Measurements from ENCODE around the gene CTNND2.
"Not testable (repeated sequence)": the region's sequence is repeated elsewhere in the genome, so short reads cannot be mapped to it uniquely, and the experiment has no call there.

CTNND2 gene

GRCh38 chr5:11617080-11617479 lies 287.2 kb downstream of the CTNND2 start:
- Histone ChIP-seq H3K4ac (ENCODE audit: low read depth, low read length) (no peak overlapping the region), H3K18ac (ENCODE audit: low read length) (no peak overlapping the region), H3K79me2 (ENCODE audit: control insufficient read depth, insufficient read depth, low read length, poor library complexity) (no peaks in the 10 kb centered on the region), H3K4me2 (ENCODE audit: low read length) (no peak overlapping the region), H2BK12ac (ENCODE audit: low read length) (no peak overlapping the region), H3K27me3 (ENCODE audit: insufficient read depth, low read length) (no peaks in the 10 kb centered on the region), H3K9ac (ENCODE audit: low read length) (no peak overlapping the region), H4K12ac (ENCODE audit: low read depth, low read length) (no peak overlapping the region), H3K36me3 (ENCODE audit: control insufficient read depth in 1 of 2, insufficient read depth in 2 of 2, low read length in 2 of 2) (no peaks in the 10 kb centered on the region), H2AK5ac (ENCODE audit: low read length) (no peak overlapping the region), H3K23ac (ENCODE audit: low read length) (no peak overlapping the region), H2BK5ac (ENCODE audit: low read depth, low read length, poor library complexity) (no peak overlapping the region), H3K4me1 (ENCODE audit: control insufficient read depth in 1 of 2, insufficient read depth in 2 of 2, low read length in 2 of 2) (no peaks in the 10 kb centered on the region), H3K9me3 (ENCODE audit: insufficient read depth, low read depth, low read length) (no peaks in the 10 kb centered on the region), H3K4me3 (ENCODE audit: low read depth, low read length) (no peak overlapping the region), H2AFZ (ENCODE audit: insufficient read depth, low read length, poor library complexity) (no peak overlapping the region), H4K8ac (ENCODE audit: low read depth, low read length) (no peak overlapping the region), H4K91ac (ENCODE audit: low read depth, low read length) (no peak overlapping the region), H3K14ac (ENCODE audit: low read length) (no peak overlapping the region), H3K79me1 (ENCODE audit: low read length) (no peaks in the 10 kb centered on the region), H2BK120ac (ENCODE audit: insufficient read depth, low read length, poor library complexity) (no peak overlapping the region), H3K27ac (ENCODE audit: low read depth, low read length) (no peak overlapping the region)
- no CpG with 5 or more reads among the region's 2 CpGs for WGBS (ENCODE audit: extremely low coverage, insufficient coverage, insufficient read length)
- DNase-seq = peak in 1 of 2 donors; percentile 38

GRCh38 chr5:11616624-11617023 lies 287.6 kb downstream of the CTNND2 start:
- H3K4me2 ChIP-seq (ENCODE audit: low read length); H2AFZ ChIP-seq (ENCODE audit: insufficient read depth, low read length, poor library complexity); H3K4me3 ChIP-seq (ENCODE audit: low read depth, low read length); H4K12ac ChIP-seq (ENCODE audit: low read depth, low read length); DNase-seq; H2BK12ac ChIP-seq (ENCODE audit: low read length); H3K9me3 ChIP-seq (ENCODE audit: insufficient read depth, low read depth, low read length); H2AK5ac ChIP-seq (ENCODE audit: low read length); H3K18ac ChIP-seq (ENCODE audit: low read length); H2BK5ac ChIP-seq (ENCODE audit: low read depth, low read length, poor library complexity); H3K4me1 ChIP-seq (ENCODE audit: control insufficient read depth in 1 of 2, insufficient read depth in 2 of 2, low read length in 2 of 2); H4K8ac ChIP-seq (ENCODE audit: low read depth, low read length); H3K4ac ChIP-seq (ENCODE audit: low read depth, low read length); H3K79me2 ChIP-seq (ENCODE audit: control insufficient read depth, insufficient read depth, low read length, poor library complexity); H3K14ac ChIP-seq (ENCODE audit: low read length); H3K79me1 ChIP-seq (ENCODE audit: low read length); H2BK120ac ChIP-seq (ENCODE audit: insufficient read depth, low read length, poor library complexity); H3K27ac ChIP-seq (ENCODE audit: low read depth, low read length); H3K23ac ChIP-seq (ENCODE audit: low read length); H3K36me3 ChIP-seq (ENCODE audit: control insufficient read depth in 1 of 2, insufficient read depth in 2 of 2, low read length in 2 of 2); H4K91ac ChIP-seq (ENCODE audit: low read depth, low read length); H3K27me3 ChIP-seq (ENCODE audit: insufficient read depth, low read length); H3K9ac ChIP-seq (ENCODE audit: low read length): not testable (repeated sequence)
- WGBS (ENCODE audit: extremely low coverage, insufficient coverage, insufficient read length) = no CpG with 5 or more reads among the region's 7 CpGs

- no peak overlapping the region for H3K23ac ChIP-seq (ENCODE audit: low read length)
- H3K79me2 ChIP-seq (ENCODE audit: control insufficient read depth, insufficient read depth, low read length, poor library complexity) = no peaks in the 10 kb centered on the region
- no peaks in the 10 kb centered on the region for H3K4me1 ChIP-seq (ENCODE audit: control insufficient read depth in 1 of 2, insufficient read depth in 2 of 2, low read length in 2 of 2)
- no peak overlapping the region for H4K12ac ChIP-seq (ENCODE audit: low read depth, low read length)
- no peak for DNase-seq
- no peak overlapping the region for H3K9ac ChIP-seq (ENCODE audit: low read length)
- no peak overlapping the region for H2AK5ac ChIP-seq (ENCODE audit: low read length)
- no peak overlapping the region for H2BK5ac ChIP-seq (ENCODE audit: low read depth, low read length, poor library complexity)
- H3K4me3 ChIP-seq (ENCODE audit: low read depth, low read length) = no peak overlapping the region
- no peak overlapping the region for H3K27ac ChIP-seq (ENCODE audit: low read depth, low read length)
- no peaks in the 10 kb centered on the region for H3K9me3 ChIP-seq (ENCODE audit: insufficient read depth, low read depth, low read length)
- no peak overlapping the region for H4K8ac ChIP-seq (ENCODE audit: low read depth, low read length)
- H2AFZ ChIP-seq (ENCODE audit: insufficient read depth, low read length, poor library complexity) = no peak overlapping the region
- no peak overlapping the region for H3K18ac ChIP-seq (ENCODE audit: low read length)
- no peaks in the 10 kb centered on the region for H3K79me1 ChIP-seq (ENCODE audit: low read length)
- WGBS (ENCODE audit: extremely low coverage, insufficient coverage, insufficient read length) = no CpG with 5 or more reads among the region's 3 CpGs
- no peak overlapping the region for H2BK12ac ChIP-seq (ENCODE audit: low read length)
- H3K14ac ChIP-seq (ENCODE audit: low read length) = no peak overlapping the region
- no peak overlapping the region for H2BK120ac ChIP-seq (ENCODE audit: insufficient read depth, low read length, poor library complexity)
- H3K27me3 ChIP-seq (ENCODE audit: insufficient read depth, low read length) = no peaks in the 10 kb centered on the region
- H3K4me2 ChIP-seq (ENCODE audit: low read length) = no peak overlapping the region
- H3K36me3 ChIP-seq (ENCODE audit: control insufficient read depth in 1 of 2, insufficient read depth in 2 of 2, low read length in 2 of 2) = no peaks in the 10 kb centered on the region
- H3K4ac ChIP-seq (ENCODE audit: low read depth, low read length) = no peak overlapping the region
- no peak overlapping the region for H4K91ac ChIP-seq (ENCODE audit: low read depth, low read length)
These were observed 293.2 kb downstream of the CTNND2 start for GRCh38 chr5:11611011-11611410.

- Histone ChIP-seq H3K9ac (ENCODE audit: low read length) (no peak overlapping the region), H3K18ac (ENCODE audit: low read length) (no peak overlapping the region), H3K4me1 (ENCODE audit: control insufficient read depth in 1 of 2, insufficient read depth in 2 of 2, low read length in 2 of 2) (no peaks in the 10 kb centered on the region), H3K27ac (ENCODE audit: low read depth, low read length) (no peak overlapping the region), H4K91ac (ENCODE audit: low read depth, low read length) (no peak overlapping the region), H3K23ac (ENCODE audit: low read length) (no peak overlapping the region), H3K4me3 (ENCODE audit: low read depth, low read length) (no peak overlapping the region), H3K79me2 (ENCODE audit: control insufficient read depth, insufficient read depth, low read length, poor library complexity) (no peaks in the 10 kb centered on the region), H2BK12ac (ENCODE audit: low read length) (no peak overlapping the region), H2AFZ (ENCODE audit: insufficient read depth, low read length, poor library complexity) (no peak overlapping the region), H2BK120ac (ENCODE audit: insufficient read depth, low read length, poor library complexity) (no peak overlapping the region), H3K36me3 (ENCODE audit: control insufficient read depth in 1 of 2, insufficient read depth in 2 of 2, low read length in 2 of 2) (no peaks in the 10 kb centered on the region), H3K4me2 (ENCODE audit: low read length) (no peak overlapping the region), H4K8ac (ENCODE audit: low read depth, low read length) (no peak overlapping the region), H4K12ac (ENCODE audit: low read depth, low read length) (no peak overlapping the region), H3K4ac (ENCODE audit: low read depth, low read length) (no peak overlapping the region), H3K9me3 (ENCODE audit: insufficient read depth, low read depth, low read length) (no peaks in the 10 kb centered on the region), H3K27me3 (ENCODE audit: insufficient read depth, low read length) (no peaks in the 10 kb centered on the region), H2AK5ac (ENCODE audit: low read length) (no peak overlapping the region), H3K14ac (ENCODE audit: low read length) (no peak overlapping the region), H3K79me1 (ENCODE audit: low read length) (no peaks in the 10 kb centered on the region), H2BK5ac (ENCODE audit: low read depth, low read length, poor library complexity) (no peak overlapping the region)
- no CpG with 5 or more reads among the region's 5 CpGs for WGBS (ENCODE audit: extremely low coverage, insufficient coverage, insufficient read length)
- DNase-seq = no peak
These were observed 294.5 kb downstream of the CTNND2 start for GRCh38 chr5:11609570-11610303.
